ENCODE measurements around the gene NRXN3. TPM values are rescaled to one million over a fixed set of nuclear protein-coding genes. Genes with fewer than 3 reads are reported as not detected.

The NRXN3 gene
- total RNA-seq, 2 donors from 2014 or later, result 1.3 to 2.3 TPM

DNA sequence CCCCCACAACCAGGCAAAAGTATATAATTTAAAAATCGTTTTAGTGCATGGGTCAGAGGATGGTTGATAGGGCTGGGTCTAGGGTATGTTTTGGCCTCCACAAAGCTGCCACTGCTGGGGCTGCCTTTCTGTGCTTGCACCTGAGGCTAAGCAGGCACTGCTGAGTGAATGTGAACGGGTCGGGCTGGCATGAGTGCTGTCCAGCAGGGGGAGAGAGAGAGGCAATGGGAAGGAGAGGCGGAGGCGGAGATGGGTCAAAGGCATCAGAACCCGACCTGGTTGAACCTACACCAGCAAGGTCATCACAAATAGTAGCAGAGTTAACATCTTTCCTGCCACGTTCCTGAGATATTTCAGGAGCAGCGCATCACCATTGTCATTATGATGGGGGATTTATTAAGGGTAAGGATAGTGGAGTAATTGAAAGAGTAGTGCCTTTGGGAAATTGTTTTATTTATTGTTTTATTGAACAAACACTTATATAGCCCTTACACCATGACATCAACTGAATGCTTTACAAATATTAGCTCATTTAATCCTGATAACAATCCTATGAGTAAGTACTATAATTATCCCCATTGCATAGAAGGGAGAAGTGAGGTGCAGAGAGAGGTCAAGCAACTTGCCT is 5.8 kb upstream of the NRXN3 start:
- no peak for TF ChIP-seq POLR2A (IDR thresholded peaks at IDR 0.05)
- TF ChIP-seq, protein P1, sequence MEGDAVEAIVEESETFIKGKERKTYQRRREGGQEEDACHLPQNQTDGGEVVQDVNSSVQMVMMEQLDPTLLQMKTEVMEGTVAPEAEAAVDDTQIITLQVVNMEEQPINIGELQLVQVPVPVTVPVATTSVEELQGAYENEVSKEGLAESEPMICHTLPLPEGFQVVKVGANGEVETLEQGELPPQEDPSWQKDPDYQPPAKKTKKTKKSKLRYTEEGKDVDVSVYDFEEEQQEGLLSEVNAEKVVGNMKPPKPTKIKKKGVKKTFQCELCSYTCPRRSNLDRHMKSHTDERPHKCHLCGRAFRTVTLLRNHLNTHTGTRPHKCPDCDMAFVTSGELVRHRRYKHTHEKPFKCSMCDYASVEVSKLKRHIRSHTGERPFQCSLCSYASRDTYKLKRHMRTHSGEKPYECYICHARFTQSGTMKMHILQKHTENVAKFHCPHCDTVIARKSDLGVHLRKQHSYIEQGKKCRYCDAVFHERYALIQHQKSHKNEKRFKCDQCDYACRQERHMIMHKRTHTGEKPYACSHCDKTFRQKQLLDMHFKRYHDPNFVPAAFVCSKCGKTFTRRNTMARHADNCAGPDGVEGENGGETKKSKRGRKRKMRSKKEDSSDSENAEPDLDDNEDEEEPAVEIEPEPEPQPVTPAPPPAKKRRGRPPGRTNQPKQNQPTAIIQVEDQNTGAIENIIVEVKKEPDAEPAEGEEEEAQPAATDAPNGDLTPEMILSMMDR (IDR thresholded peaks at IDR 0.05), result peak in 5 of 7 experiments; percentile 23 to 44 (median 38)

DNA sequence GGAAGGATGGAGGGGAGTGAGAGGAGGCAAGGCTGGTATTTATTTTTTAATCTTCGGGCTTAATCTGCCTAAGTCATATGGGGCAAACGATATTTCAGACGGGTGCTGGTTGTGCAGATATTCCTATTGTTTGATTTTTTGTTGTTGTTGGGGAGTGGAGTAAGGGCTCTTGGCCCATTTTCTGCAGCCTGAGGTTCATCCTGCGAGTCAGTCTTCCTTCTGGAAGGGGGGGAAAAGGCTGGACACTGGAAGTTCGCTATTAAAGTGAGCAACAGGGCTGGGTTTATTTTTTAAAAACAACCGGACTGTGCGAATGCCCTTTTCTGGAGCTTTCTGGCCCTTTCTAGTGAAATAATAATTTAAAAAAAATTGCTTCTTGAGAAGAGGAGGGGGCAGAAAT is 2.3 kb downstream of the NRXN3 start:
- H3K27ac ChIP-seq, result no peak overlapping the region
- no peak for DNase-seq
- TF ChIP-seq, protein P1 (IDR thresholded peaks at IDR 0.05), result no peak
- no peak for TF ChIP-seq POLR2A (IDR thresholded peaks at IDR 0.05)
- peaks cover 3% of the 10 kb centered on the region for H3K4me1 ChIP-seq
- no peaks in the 10 kb centered on the region for H3K27me3 ChIP-seq
- no peaks in the 10 kb centered on the region for H3K9me3 ChIP-seq
- no peaks in the 10 kb centered on the region for H3K36me3 ChIP-seq (replicated peaks in 1 of 2; ENCODE audit: insufficient read depth in 1 of 2, low read depth in 2 of 2)
- 64 to 74% methylated on average over 7 of the region's 7 CpGs for WGBS, 2 donors
- intact Hi-C loops (cut with DNase I), result no loop called here
- no peak overlapping the region for H3K4me3 ChIP-seq
- ATAC-seq, result no peak

More for the DNA sequence above, 5.8 kb upstream of the NRXN3 start:
- no peak overlapping the region for H3K27ac ChIP-seq
- no peaks in the 10 kb centered on the region for H3K36me3 ChIP-seq (replicated peaks in 1 of 2; ENCODE audit: insufficient read depth in 1 of 2, low read depth in 2 of 2)
- no peaks in the 10 kb centered on the region for H3K4me1 ChIP-seq
- intact Hi-C loops (cut with DNase I), result no loop called here
- H3K27me3 ChIP-seq, result no peaks in the 10 kb centered on the region
- no peak overlapping the region for H3K4me3 ChIP-seq
- no peaks in the 10 kb centered on the region for H3K9me3 ChIP-seq
- ATAC-seq, result no peak
- DNase-seq, result peak; percentile 13 to 38 (median 24)
- 3 to 14% methylated on average over 8 of the region's 8 CpGs for whole genome bisulfite sequencing, 2 donors

DNA sequence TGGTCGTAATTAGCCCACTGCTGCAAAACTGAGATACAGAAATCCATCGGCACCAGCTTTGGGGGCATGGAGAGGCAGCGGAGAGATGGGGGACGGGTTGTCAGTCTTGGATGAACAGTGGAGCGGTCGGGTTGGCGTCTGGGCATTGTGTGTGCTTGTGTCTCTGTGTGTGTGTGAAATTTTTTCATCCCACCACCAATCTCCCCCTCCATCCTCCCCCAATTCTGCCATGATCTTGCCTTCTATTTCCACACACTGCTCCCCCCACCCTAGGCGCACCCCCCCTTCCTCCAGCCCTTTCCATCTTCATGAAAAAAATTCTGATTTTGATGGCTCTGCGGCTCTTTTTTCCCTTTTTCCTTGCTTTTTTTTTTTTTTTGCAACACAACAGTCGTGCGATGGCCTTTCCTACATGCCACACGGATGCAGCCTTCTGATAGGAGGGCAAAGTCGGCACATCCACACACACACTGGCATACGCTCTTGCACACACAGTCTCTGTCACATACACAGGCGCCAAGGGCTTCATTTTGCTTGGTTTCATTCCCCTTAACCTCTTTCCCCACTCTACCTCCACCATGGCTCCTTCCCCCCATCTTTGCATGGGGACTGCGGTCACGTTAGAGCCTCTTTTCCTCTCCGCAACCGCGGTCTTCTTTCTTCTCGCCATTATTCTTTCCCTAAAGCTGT is 3.3 kb downstream of the NRXN3 start:
- Histone ChIP-seq H3K27me3 (no peaks in the 10 kb centered on the region), H3K4me1 (peaks cover 3% of the 10 kb centered on the region), H3K36me3 (replicated peaks in 1 of 2; ENCODE audit: insufficient read depth in 1 of 2, low read depth in 2 of 2) (no peaks in the 10 kb centered on the region), H3K27ac (no peak overlapping the region), H3K9me3 (no peaks in the 10 kb centered on the region), H3K4me3 (no peak overlapping the region)
- ATAC-seq, result no peak
- no peak for TF ChIP-seq POLR2A (IDR thresholded peaks at IDR 0.05)
- TF ChIP-seq, protein P1 (IDR thresholded peaks at IDR 0.05), result no peak
- no peak for DNase-seq
- WGBS, 2 donors, result 71 to 78% methylated on average over 19 to 21 of the region's 21 CpGs
- intact Hi-C loops (cut with DNase I), result no loop called here

DNA sequence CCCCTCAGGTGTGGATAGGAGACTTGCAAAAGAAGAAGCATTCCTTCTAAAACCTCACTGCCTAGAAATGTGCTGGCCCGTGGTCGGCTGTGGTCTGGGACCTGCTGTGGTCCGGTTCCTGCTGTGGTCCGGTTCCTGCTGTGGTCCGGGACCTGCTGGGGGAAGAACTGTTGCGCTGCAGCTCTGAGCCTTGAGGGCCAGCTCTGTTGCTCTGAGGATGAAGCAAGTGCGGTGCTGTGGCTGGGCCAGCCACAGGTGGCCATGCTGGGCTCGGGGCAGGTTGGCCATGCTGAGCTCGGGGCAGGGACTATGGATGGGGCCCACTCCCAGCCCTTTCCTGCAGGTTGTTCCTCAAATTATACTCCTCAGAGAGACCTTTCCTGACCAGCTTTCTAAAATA is 5.2 kb downstream of the NRXN3 start:
- Histone ChIP-seq H3K9me3 (no peaks in the 10 kb centered on the region), H3K36me3 (replicated peaks in 1 of 2; ENCODE audit: insufficient read depth in 1 of 2, low read depth in 2 of 2) (no peaks in the 10 kb centered on the region), H3K4me1 (no peaks in the 10 kb centered on the region), H3K4me3 (no peak overlapping the region), H3K27me3 (no peaks in the 10 kb centered on the region), H3K27ac (no peak overlapping the region)
- 83 to 90% methylated on average over 5 to 9 of the region's 9 CpGs for WGBS, 2 donors
- ATAC-seq, result no peak
- TF ChIP-seq, protein P1 (IDR thresholded peaks at IDR 0.05), result no peak
- no peak for TF ChIP-seq POLR2A (IDR thresholded peaks at IDR 0.05)
- intact Hi-C loops (cut with DNase I), result no loop called here
- DNase-seq, result no peak

All from body of pancreas (tissue), 4 donors.